SK-N-SH treated with all-trans-retinoic acid at 6 μM for 48 hours (cell line): Measurements from ENCODE around the gene ORAI3.
A peak's percentile ranks its signal among the peaks of the same experiment; 100 is the strongest.

ENCODE experiments used
- ATAC-seq: fragments of 200-7000 bp; cut with Tn5 transposase; 3 replicates; pipeline ENCODE4 v1.9.1; 2020; ENCODE audit warnings: mild to moderate bottlenecking, moderate library complexity
- ARNTL ChIP-seq: fragments of 450-650 bp; formaldehyde crosslinking; IDR thresholded peaks from 2 replicates; pipeline ENCODE4 v1.5.0; 2020; ENCODE audit warnings: low read depth, mild to moderate bottlenecking, moderate library complexity, borderline replicate concordance
- BACH2 ChIP-seq: fragments of 250-450 bp; sonication (Bioruptor Pico); IDR thresholded peaks from 2 replicates; pipeline ENCODE4 v1.9.0; 2021; ENCODE audit warnings: mild to moderate bottlenecking, borderline replicate concordance
- CREB5 ChIP-seq: fragments of 250-450 bp; sonication (Bioruptor Pico); IDR thresholded peaks from 2 replicates; pipeline ENCODE4 v1.5.1; 2020; ENCODE audit warnings: low read depth, mild to moderate bottlenecking, moderate library complexity
- CSDC2 ChIP-seq: fragments of 250-450 bp; sonication (Bioruptor Pico); IDR thresholded peaks from 2 replicates; pipeline ENCODE4 v1.5.0; 2020; ENCODE audit warnings: mild to moderate bottlenecking, moderate library complexity
- CSRNP3 ChIP-seq: fragments of 250-450 bp; sonication (Bioruptor Pico); IDR thresholded peaks from 2 replicates; pipeline ENCODE4 v1.5.1; 2021; ENCODE audit warnings: mild to moderate bottlenecking, moderate library complexity
- ESRRG ChIP-seq: fragments of 250-450 bp; sonication (Bioruptor Pico); IDR thresholded peaks from 2 replicates; pipeline ENCODE4 v1.6.1; 2021; ENCODE audit warnings: mild to moderate bottlenecking
- GLIS3 ChIP-seq: fragments of 250-450 bp; sonication (Bioruptor Pico); IDR thresholded peaks from 2 replicates; pipeline ENCODE4 v1.5.0; 2020; ENCODE audit warnings: mild to moderate bottlenecking, moderate library complexity
- ISL1 ChIP-seq: fragments of 250-450 bp; sonication (Bioruptor Pico); IDR thresholded peaks from 2 replicates; pipeline ENCODE4 v2.1.2; 2022; ENCODE audit warnings: mild to moderate bottlenecking, moderate library complexity
- OSR1 ChIP-seq: fragments of 250-450 bp; sonication (Bioruptor Pico); IDR thresholded peaks from 2 replicates; pipeline ENCODE4 v1.8.0; 2022; ENCODE audit warnings: moderate library complexity, mild to moderate bottlenecking, inconsistent platforms
- PATZ1 ChIP-seq: fragments of 250-450 bp; sonication (Bioruptor Pico); IDR thresholded peaks from 2 replicates; pipeline ENCODE4 v1.8.0; 2020; ENCODE audit warnings: mild to moderate bottlenecking, moderate library complexity, borderline replicate concordance
- POU6F1 ChIP-seq: fragments of 250-450 bp; sonication (Bioruptor Pico); IDR thresholded peaks from 2 replicates; pipeline ENCODE4 v1.8.0; 2021; ENCODE audit warnings: low read depth, mild to moderate bottlenecking, moderate library complexity, borderline replicate concordance
- RARB ChIP-seq: fragments of 250-450 bp; sonication (Bioruptor Pico); IDR thresholded peaks from 2 replicates; pipeline ENCODE4 v1.8.0; 2021; ENCODE audit warnings: mild to moderate bottlenecking, moderate library complexity
- SNAI2 ChIP-seq: fragments of 250-450 bp; sonication (Bioruptor Pico); IDR thresholded peaks from 2 replicates; pipeline ENCODE4 v1.5.0; 2020; ENCODE audit warnings: mild to moderate bottlenecking, moderate library complexity
- TCF4 ChIP-seq: fragments of 250-450 bp; sonication (Bioruptor Pico); IDR thresholded peaks from 2 replicates; pipeline ENCODE4 v1.8.0; 2021; ENCODE audit warnings: mild to moderate bottlenecking, moderate library complexity, borderline replicate concordance
- TOX ChIP-seq: fragments of 250-450 bp; sonication (Bioruptor Pico); IDR thresholded peaks from 2 replicates; pipeline ENCODE4 v1.8.0; 2021; ENCODE audit warnings: mild to moderate bottlenecking, moderate library complexity, borderline replicate concordance
- ZC3H10 ChIP-seq: fragments of 250-450 bp; sonication (Bioruptor Pico); IDR thresholded peaks from 2 replicates; pipeline ENCODE4 v1.5.1; 2021; ENCODE audit warnings: mild to moderate bottlenecking, moderate library complexity
- ZFP3 ChIP-seq: fragments of 250-450 bp; sonication (Bioruptor Pico); IDR thresholded peaks from 2 replicates; pipeline ENCODE4 v1.5.0; 2020; ENCODE audit warnings: mild to moderate bottlenecking, moderate library complexity
- ZFP30 ChIP-seq: fragments of 450-650 bp; formaldehyde crosslinking; IDR thresholded peaks from 2 replicates; pipeline ENCODE4 v1.5.0; 2022; ENCODE audit warnings: mild to moderate bottlenecking, moderate library complexity
- ZNF565 ChIP-seq: fragments of 450-650 bp; formaldehyde crosslinking; conservative IDR thresholded peaks from 2 replicates; pipeline ENCODE4 v1.5.0; 2020; ENCODE audit warnings: low read depth, mild to moderate bottlenecking, moderate library complexity
- ZNF70 ChIP-seq: fragments of 450-650 bp; formaldehyde crosslinking; IDR thresholded peaks from 2 replicates; pipeline ENCODE4 v1.5.0; 2020; ENCODE audit warnings: mild to moderate bottlenecking, moderate library complexity
- ZNF8 ChIP-seq: fragments of 450-650 bp; formaldehyde crosslinking; IDR thresholded peaks from 2 replicates; pipeline ENCODE4 v1.5.0; 2020; ENCODE audit warnings: mild to moderate bottlenecking, moderate library complexity

The ORAI3 gene

GRCh38 chr16:30996985-30997724 is 48.3 kb downstream of the ORAI3 start:
- no peak for TF ChIP-seq POU6F1 (CRISPR knock-in tag)
- no peak for TF ChIP-seq OSR1 (CRISPR knock-in tag)
- no peak for TF ChIP-seq ZFP3 (CRISPR knock-in tag)
- no peak for TF ChIP-seq BACH2
- TF ChIP-seq TCF4, result no peak
- TF ChIP-seq ARNTL, result no peak
- no peak for TF ChIP-seq ZFP30
- TF ChIP-seq CSRNP3 (CRISPR knock-in tag), result no peak
- TF ChIP-seq TOX (CRISPR knock-in tag), result no peak
- no peak for TF ChIP-seq GLIS3 (CRISPR knock-in tag)
- TF ChIP-seq RARB (CRISPR knock-in tag), result no peak
- no peak for TF ChIP-seq SNAI2
- no peak for TF ChIP-seq ZNF70 (CRISPR knock-in tag)
- TF ChIP-seq ZNF8 (CRISPR knock-in tag), result no peak
- no peak for TF ChIP-seq ISL1
- TF ChIP-seq CREB5 (CRISPR knock-in tag), result no peak
- no peak for TF ChIP-seq ZNF565 (CRISPR knock-in tag)
- TF ChIP-seq ZC3H10 (CRISPR knock-in tag), result no peak
- TF ChIP-seq CSDC2 (CRISPR knock-in tag), result no peak
- peak; percentile 87 for ATAC-seq

GRCh38 chr16:30997725-30998711 is 49.1 kb downstream of the ORAI3 start:
- TF ChIP-seq ZNF565 (CRISPR knock-in tag) (no peak), PATZ1 (no peak), ZFP3 (CRISPR knock-in tag) (no peak), ZFP30 (no peak), ZNF70 (CRISPR knock-in tag) (no peak), POU6F1 (CRISPR knock-in tag) (no peak), ARNTL (no peak), TCF4 (no peak), SNAI2 (no peak), RARB (CRISPR knock-in tag) (no peak), ESRRG (CRISPR knock-in tag) (no peak), CSRNP3 (CRISPR knock-in tag) (no peak)
- TF ChIP-seq, all 23 proteins: peak for 0
- peak; percentile 88 for ATAC-seq
